ENCODE results near the gene MSH3.

Gene MSH3

GRCh38 chr5:80665057-80665456 lies 10.6 kb downstream of the MSH3 start:
- in situ Hi-C loops (cut with MboI; ENCODE audit: low pct_unique_long_range_greater_than_20kb, low sequenced_read_pairs, unreplicated experiment): loop anchor here (25.0 kb wide), 1 partner anchor 578 kb away; no protein-coding TSS in a partner anchor
- no peak for TF ChIP-seq CTCF (IDR thresholded peaks at IDR 0.05; ENCODE audit: extremely low read depth, insufficient read depth, missing control alignments)
- no peak for DNase-seq (ENCODE audit: low spot score)

GRCh38 chr5:80667384-80667783 lies 12.9 kb downstream of the MSH3 start:
- no peak for TF ChIP-seq CTCF (IDR thresholded peaks at IDR 0.05; ENCODE audit: extremely low read depth, insufficient read depth, missing control alignments)
- DNase-seq (ENCODE audit: low spot score): no peak
- in situ Hi-C loops (cut with MboI; ENCODE audit: low pct_unique_long_range_greater_than_20kb, low sequenced_read_pairs, unreplicated experiment): loop anchor here (25.0 kb wide), 1 partner anchor 580 kb away; no protein-coding TSS in a partner anchor

GRCh38 chr5:80668016-80668969 lies 13.8 kb downstream of the MSH3 start:
- in situ Hi-C loops (cut with MboI; ENCODE audit: low pct_unique_long_range_greater_than_20kb, low sequenced_read_pairs, unreplicated experiment): loop anchor here (25.0 kb wide), 1 partner anchor 581 kb away; no protein-coding TSS in a partner anchor
- no peak for TF ChIP-seq CTCF (IDR thresholded peaks at IDR 0.05; ENCODE audit: extremely low read depth, insufficient read depth, missing control alignments)
- DNase-seq (ENCODE audit: low spot score): no peak

GRCh38 chr5:80672140-80672736 lies 17.8 kb downstream of the MSH3 start:
- in situ Hi-C loops (cut with MboI; ENCODE audit: low pct_unique_long_range_greater_than_20kb, low sequenced_read_pairs, unreplicated experiment): loop anchor here (10.0 to 25.0 kb wide), 2 partner anchors 187 to 585 kb away; partner anchors contain the start of gene FAM151B
- TF ChIP-seq CTCF (IDR thresholded peaks at IDR 0.05; ENCODE audit: extremely low read depth, insufficient read depth, missing control alignments): peak; percentile 94
- peak; percentile 64 for DNase-seq (ENCODE audit: low spot score)

GRCh38 chr5:80676706-80677105 lies 22.3 kb downstream of the MSH3 start:
- in situ Hi-C loops (cut with MboI; ENCODE audit: low pct_unique_long_range_greater_than_20kb, low sequenced_read_pairs, unreplicated experiment): loop anchor here (10.0 to 25.0 kb wide), 2 partner anchors 192 to 511 kb away; partner anchors contain the start of gene FAM151B
- TF ChIP-seq CTCF (IDR thresholded peaks at IDR 0.05; ENCODE audit: extremely low read depth, insufficient read depth, missing control alignments): no peak
- no peak for DNase-seq (ENCODE audit: low spot score)

GRCh38 chr5:80686757-80687156 lies 32.3 kb downstream of the MSH3 start:
- in situ Hi-C loops (cut with MboI; ENCODE audit: low pct_unique_long_range_greater_than_20kb, low sequenced_read_pairs, unreplicated experiment): loop anchor here (25.0 kb wide), 1 partner anchor 501 kb away; no protein-coding TSS in a partner anchor
- peak; percentile 24 for TF ChIP-seq CTCF (IDR thresholded peaks at IDR 0.05; ENCODE audit: extremely low read depth, insufficient read depth, missing control alignments)
- no peak for DNase-seq (ENCODE audit: low spot score)
